KMS-11 (cell line): ENCODE data around the gene ZNF493.

ENCODE experiments used
- H2AFZ ChIP-seq: fragments of 200-600 bp; sonication (generic); 2 replicates; pipeline ENCODE4 v1.6.1; 2016; ENCODE audit warnings: antibody characterized with exemption, mixed run types, low read depth
- H3K27ac ChIP-seq: fragments of 200-600 bp; sonication (generic); 2 replicates; pipeline ENCODE4 v1.6.1; 2016; ENCODE audit warnings: mild to moderate bottlenecking, mixed run types
- H3K27me3 ChIP-seq: fragments of 200-600 bp; sonication (generic); 2 replicates; pipeline ENCODE4 v1.6.1; 2017; ENCODE audit warnings: mild to moderate bottlenecking, low read depth, mixed run types, moderate library complexity; ENCODE audit not compliant: insufficient read depth
- H3K36me3 ChIP-seq: fragments of 200-600 bp; sonication (generic); 2 replicates; pipeline ENCODE4 v1.6.1; 2017; ENCODE audit warnings: mild to moderate bottlenecking, mixed run types; ENCODE audit not compliant: insufficient read depth
- H3K4me1 ChIP-seq: fragments of 200-600 bp; sonication (generic); 2 replicates; pipeline ENCODE4 v1.6.1; 2016; ENCODE audit warnings: mild to moderate bottlenecking, low read depth, mixed run types; ENCODE audit not compliant: poor library complexity, severe bottlenecking
- H3K4me2 ChIP-seq: fragments of 200-600 bp; sonication (generic); 2 replicates; pipeline ENCODE4 v1.7.0; 2016; ENCODE audit warnings: mild to moderate bottlenecking, mixed run types
- H3K4me3 ChIP-seq: fragments of 200-600 bp; sonication (generic); IDR thresholded peaks from 2 replicates; pipeline ENCODE4 v1.6.1; 2017; ENCODE audit warnings: low read depth, low read length, mixed read lengths; ENCODE audit not compliant: insufficient read depth
- H3K79me2 ChIP-seq: fragments of 200-600 bp; sonication (generic); 2 replicates; pipeline ENCODE4 v1.6.1; 2016; ENCODE audit warnings: low read depth, mixed run types; ENCODE audit not compliant: insufficient read depth
- H3K9ac ChIP-seq: fragments of 200-600 bp; sonication (generic); 2 replicates; pipeline ENCODE4 v1.6.1; 2016; ENCODE audit warnings: mild to moderate bottlenecking, mixed run types
- H4K20me1 ChIP-seq: fragments of 200-600 bp; sonication (generic); 2 replicates; pipeline ENCODE4 v1.6.1; 2016; ENCODE audit warnings: mild to moderate bottlenecking, mixed run types; ENCODE audit not compliant: insufficient read depth
- CTCF ChIP-seq: fragments of 200-600 bp; sonication (generic); conservative IDR thresholded peaks from 2 replicates; pipeline ENCODE4 v1.6.1; 2017; ENCODE audit warnings: low read depth, mild to moderate bottlenecking, antibody characterized with exemption, low read length, moderate library complexity, mixed read lengths

Gene ZNF493

DNA sequence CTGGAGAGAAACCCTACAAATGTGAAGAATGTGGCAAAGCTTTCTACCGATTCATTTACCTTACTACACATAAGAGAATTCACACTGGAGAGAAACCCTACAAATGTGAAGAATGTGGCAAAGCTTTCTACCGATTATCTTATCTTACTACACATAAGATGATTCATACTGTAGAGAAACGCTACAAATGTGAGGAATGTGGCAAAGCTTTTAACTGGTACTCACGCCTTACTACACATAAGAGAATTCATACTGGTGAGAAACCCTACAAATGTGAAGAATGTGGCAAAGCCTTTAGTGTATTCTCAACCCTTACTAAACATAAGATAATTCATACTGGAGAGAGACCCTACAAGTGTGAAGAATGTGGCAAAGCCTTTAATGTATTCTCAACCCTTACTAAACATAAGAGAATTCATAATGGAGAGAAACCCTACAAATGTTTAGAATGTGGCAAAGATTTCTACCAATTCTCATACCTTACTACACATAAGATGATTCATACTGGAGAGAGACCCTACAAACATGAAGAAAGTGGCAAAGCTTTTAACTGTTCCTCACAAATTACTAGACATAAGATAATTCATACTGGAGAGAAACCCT is 12.9 kb upstream of the ZNF493 start:
- H3K36me3 ChIP-seq = no peaks in the 10 kb centered on the region

DNA sequence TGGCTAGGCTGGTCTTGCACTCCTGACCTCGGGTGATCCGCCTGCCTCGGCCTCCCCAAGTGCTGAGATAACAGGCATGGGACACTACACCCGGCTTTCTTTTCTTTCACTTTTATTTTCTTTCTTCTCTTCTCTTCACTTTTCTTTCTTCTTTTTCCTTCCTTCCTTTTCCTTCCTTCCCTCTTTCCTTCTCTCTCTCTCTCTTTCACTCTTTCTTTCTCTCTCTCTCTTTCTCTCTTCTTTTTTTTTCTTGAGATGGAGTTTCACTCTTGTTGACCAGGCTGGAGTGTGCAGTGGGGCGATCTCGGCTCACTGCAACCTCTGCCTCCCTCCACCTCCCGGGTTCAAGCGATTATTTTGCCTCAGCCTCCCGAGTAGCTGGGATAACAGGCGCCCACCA is 812 bp upstream of the ZNF493 start:
- Histone ChIP-seq H3K27ac (no peak overlapping the region), H4K20me1 (no peaks in the 10 kb centered on the region), H3K4me1 (no peaks in the 10 kb centered on the region), H2AFZ (no peak overlapping the region), H3K27me3 (no peaks in the 10 kb centered on the region), H3K9ac (no peak overlapping the region), H3K36me3 (no peaks in the 10 kb centered on the region), H3K4me3 (no peak overlapping the region), H3K79me2 (no peaks in the 10 kb centered on the region), H3K4me2 (no peak overlapping the region)
- no peak for TF ChIP-seq CTCF

More for the DNA sequence above, 12.9 kb upstream of the ZNF493 start:
- no peak overlapping the region for H3K9ac ChIP-seq
- H3K4me1 ChIP-seq = no peaks in the 10 kb centered on the region
- H3K27me3 ChIP-seq = no peaks in the 10 kb centered on the region
- H3K79me2 ChIP-seq = no peaks in the 10 kb centered on the region
- no peak for TF ChIP-seq CTCF
- no peak overlapping the region for H3K4me2 ChIP-seq
- no peak overlapping the region for H3K27ac ChIP-seq
- no peak overlapping the region for H2AFZ ChIP-seq
- H4K20me1 ChIP-seq = no peaks in the 10 kb centered on the region
- H3K4me3 ChIP-seq = no peak overlapping the region

- TF ChIP-seq CTCF = no peak
- H3K4me2 ChIP-seq = no peak overlapping the region
- H3K36me3 ChIP-seq = no peaks in the 10 kb centered on the region
- no peaks in the 10 kb centered on the region for H3K27me3 ChIP-seq
- no peak overlapping the region for H3K9ac ChIP-seq
- H3K27ac ChIP-seq = no peak overlapping the region
- H4K20me1 ChIP-seq = no peaks in the 10 kb centered on the region
- H3K4me3 ChIP-seq = no peak overlapping the region
- H3K79me2 ChIP-seq = no peaks in the 10 kb centered on the region
- H2AFZ ChIP-seq = no peak overlapping the region
- H3K4me1 ChIP-seq = no peaks in the 10 kb centered on the region
Observed at GRCh38 chr19:21398851-21399250, 1.9 kb downstream of the ZNF493 start.

- Histone ChIP-seq H3K36me3 (no peaks in the 10 kb centered on the region), H3K27ac (no peak overlapping the region), H3K4me2 (no peak overlapping the region), H3K9ac (no peak overlapping the region), H3K27me3 (no peaks in the 10 kb centered on the region), H3K4me1 (no peaks in the 10 kb centered on the region), H4K20me1 (no peaks in the 10 kb centered on the region), H2AFZ (no peak overlapping the region), H3K4me3 (no peak overlapping the region), H3K79me2 (no peaks in the 10 kb centered on the region)
- TF ChIP-seq CTCF = no peak
Observed at GRCh38 chr19:21402303-21402985, 5.5 kb downstream of the ZNF493 start.
